PC-9 (cell line): ENCODE data around the gene TOX2.

Source experiments
- EZH2 ChIP-seq: fragments of 200-600 bp; sonication (generic); IDR thresholded peaks from 2 replicates; pipeline ENCODE4 v1.8.0; 2017; ENCODE audit warnings: antibody characterized with exemption, low read depth
- TF ChIP-seq, protein P1 (sequence below): fragments of 200-600 bp; sonication (generic); conservative IDR thresholded peaks from 2 replicates; pipeline ENCODE4 v1.6.1; 2017; ENCODE audit warnings: mixed run types, antibody characterized with exemption, mild to moderate bottlenecking, moderate library complexity

DNA sequence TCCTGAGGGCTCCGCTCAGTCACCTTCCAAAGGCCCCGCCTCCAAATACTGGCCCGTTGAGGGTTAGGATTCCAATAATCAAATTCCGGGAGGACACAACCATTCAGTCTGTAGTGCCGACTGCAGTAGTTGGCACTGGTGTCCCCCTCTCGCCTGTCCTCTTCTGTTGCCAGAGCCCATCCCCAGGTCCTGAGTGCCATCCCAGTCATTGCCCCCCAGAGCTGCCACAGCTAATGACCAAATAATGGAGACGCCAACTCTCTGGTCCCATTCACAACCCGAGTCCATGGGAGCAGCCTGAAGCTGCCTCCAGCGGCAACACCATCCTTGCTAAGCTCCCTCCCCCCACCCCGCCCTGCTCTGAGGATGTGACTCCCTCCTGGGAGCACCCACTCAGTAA lies 156.4 kb downstream of the TOX2 start:
- TF ChIP-seq, protein P1, sequence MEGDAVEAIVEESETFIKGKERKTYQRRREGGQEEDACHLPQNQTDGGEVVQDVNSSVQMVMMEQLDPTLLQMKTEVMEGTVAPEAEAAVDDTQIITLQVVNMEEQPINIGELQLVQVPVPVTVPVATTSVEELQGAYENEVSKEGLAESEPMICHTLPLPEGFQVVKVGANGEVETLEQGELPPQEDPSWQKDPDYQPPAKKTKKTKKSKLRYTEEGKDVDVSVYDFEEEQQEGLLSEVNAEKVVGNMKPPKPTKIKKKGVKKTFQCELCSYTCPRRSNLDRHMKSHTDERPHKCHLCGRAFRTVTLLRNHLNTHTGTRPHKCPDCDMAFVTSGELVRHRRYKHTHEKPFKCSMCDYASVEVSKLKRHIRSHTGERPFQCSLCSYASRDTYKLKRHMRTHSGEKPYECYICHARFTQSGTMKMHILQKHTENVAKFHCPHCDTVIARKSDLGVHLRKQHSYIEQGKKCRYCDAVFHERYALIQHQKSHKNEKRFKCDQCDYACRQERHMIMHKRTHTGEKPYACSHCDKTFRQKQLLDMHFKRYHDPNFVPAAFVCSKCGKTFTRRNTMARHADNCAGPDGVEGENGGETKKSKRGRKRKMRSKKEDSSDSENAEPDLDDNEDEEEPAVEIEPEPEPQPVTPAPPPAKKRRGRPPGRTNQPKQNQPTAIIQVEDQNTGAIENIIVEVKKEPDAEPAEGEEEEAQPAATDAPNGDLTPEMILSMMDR: no peak
- TF ChIP-seq EZH2: no peak
